Caco-2 (cell line): Measurements from ENCODE around the gene SLX9. TPM values are rescaled to one million over a fixed set of nuclear protein-coding genes. Genes with fewer than 3 reads are reported as not detected.

Experiments
- BruUV-seq: library from RNA; stranded (reverse); fragments of 400-500 nt; replicated peaks from 2 replicates; lab custom pipeline; 2021; lab: Mats Ljungman, UMichigan
- CTCF ChIA-PET: fragments of 300-600 bp; sonication (Branson Sonifier 250); formaldehyde crosslinking; loops from one replicate; lab custom pipeline; 2022; ENCODE audit warnings: antibody characterized with exemption; lab: Charles Lee
- POLR2A ChIA-PET: fragments of 300-600 bp; sonication (Branson Sonifier 250); formaldehyde crosslinking; loops from one replicate; lab custom pipeline; 2022; ENCODE audit warnings: antibody characterized with exemption; lab: Charles Lee
- DNase-seq, 2 experiments: peaks; one replicate each; pipeline versions ENCODE4 v3.0.0 to v3.0.0-alpha.2; 2020 to 2022
- H3K27me3 ChIP-seq: replicated peaks from 2 replicates; pipeline ENCODE4 v1.6.0; 2011; ENCODE audit warnings: low read length; ENCODE audit not compliant: control insufficient read depth, insufficient read depth
- H3K36me3 ChIP-seq: 2 replicates; pipeline ENCODE4 v1.5.1; 2011; ENCODE audit warnings: low read length; ENCODE audit not compliant: control insufficient read depth, insufficient read depth
- H3K4me1 ChIP-seq: fragments of 250-450 bp; sonication (Bioruptor Pico); 2 replicates; pipeline ENCODE4 v1.5.1; 2020; ENCODE audit warnings: mild to moderate bottlenecking
- H3K4me3 ChIP-seq: 2 replicates; pipeline ENCODE4 v1.5.1; 2011; ENCODE audit warnings: low read depth, mild to moderate bottlenecking, control low read depth, low read length
- H3K9me3 ChIP-seq: fragments of 250-450 bp; sonication (Bioruptor Pico); 2 replicates; pipeline ENCODE4 v1.5.1; 2020; ENCODE audit warnings: mild to moderate bottlenecking, moderate library complexity
- H3K27ac Mint-ChIP-seq: one replicate; pipeline ENCODE4 v1.8.0; 2022; ENCODE audit warnings: mixed read lengths; ENCODE audit not compliant: unreplicated experiment
- H3K27me3 Mint-ChIP-seq: one replicate; pipeline ENCODE4 v1.8.0; 2022; ENCODE audit warnings: mixed read lengths; ENCODE audit not compliant: insufficient read depth, unreplicated experiment
- H3K36me3 Mint-ChIP-seq: one replicate; pipeline ENCODE4 v1.8.0; 2022; ENCODE audit warnings: mild to moderate bottlenecking, mixed read lengths; ENCODE audit not compliant: insufficient read depth, unreplicated experiment
- H3K4me1 Mint-ChIP-seq: one replicate; pipeline ENCODE4 v1.8.0; 2022; ENCODE audit warnings: low read depth, mixed read lengths; ENCODE audit not compliant: unreplicated experiment
- H3K4me3 Mint-ChIP-seq: one replicate; pipeline ENCODE4 v1.8.0; 2022; ENCODE audit warnings: mild to moderate bottlenecking, moderate library complexity, mixed read lengths; ENCODE audit not compliant: unreplicated experiment
- H3K9me3 Mint-ChIP-seq: one replicate; pipeline ENCODE4 v1.8.0; 2022; ENCODE audit warnings: mixed read lengths; ENCODE audit not compliant: unreplicated experiment
- CTCF ChIP-seq, 2 experiments: fragments of 200-600 bp in 1 of 2; IDR thresholded peaks; 1 replicate in 1 of 2; 2 replicates in 1 of 2; pipeline versions ENCODE4 v1.5.1 to v1.8.0; 2011 to 2022; ENCODE audit warnings: antibody characterized with exemption in 1 of 2, control low read depth in 1 of 2, inconsistent platforms in 1 of 2, low read depth in 1 of 2, low read length in 1 of 2, mild to moderate bottlenecking in 1 of 2, moderate library complexity in 1 of 2; ENCODE audit not compliant: insufficient read depth in 1 of 2, severe bottlenecking in 1 of 2, unreplicated experiment in 1 of 2
- intact Hi-C: fragments of 100-400 bp; cut with micrococcal nuclease; formaldehyde crosslinking; loops from one replicate; pipeline ENCODE4 v1.10.0; 2022; ENCODE audit not compliant: unreplicated experiment
- total RNA-seq: library from RNA; stranded (reverse); gene quantifications from 2 replicates; pipeline ENCODE4 v1.2.3, GENCODE V29; 2022

Gene SLX9
- total RNA-seq, 1 experiment from 2014 or later, result 62.1 TPM

- no peak overlapping the region for H3K4me3 Mint-ChIP-seq
- H3K9me3 Mint-ChIP-seq, result peaks cover 8% of the 10 kb centered on the region
- intact Hi-C loops, result no loop called here
- Histone ChIP-seq H3K4me1 (no peaks in the 10 kb centered on the region), H3K27me3 (no peaks in the 10 kb centered on the region), H3K9me3 (no peaks in the 10 kb centered on the region), H3K36me3 (no peaks in the 10 kb centered on the region; the same call in none of the 2 replicates), H3K4me3 (no peak overlapping the region)
- H3K4me1 Mint-ChIP-seq, result no peaks in the 10 kb centered on the region
- BruUV-seq, result no TSS peak
- ChIA-PET POLR2A (no interaction called here), CTCF (interaction anchor here (1.8 kb wide), 1 partner anchor 170 kb away, joined by 6 read pairs; no protein-coding TSS in a partner anchor)
- H3K27ac Mint-ChIP-seq, result no peak overlapping the region
- H3K36me3 Mint-ChIP-seq, result peaks cover 57% of the 10 kb centered on the region
- no peak for TF ChIP-seq CTCF (IDR thresholded peaks at IDR 0.05; ENCODE audit: insufficient read depth in 1 of 2, low read depth in 1 of 2, low read length in 1 of 2, severe bottlenecking in 1 of 2, unreplicated experiment in 1 of 2)
- H3K27me3 Mint-ChIP-seq, result no peaks in the 10 kb centered on the region
- DNase-seq, result no peak
Measured at GRCh38 chr21:44967082-44968047, 27.5 kb downstream of the SLX9 start.

DNA sequence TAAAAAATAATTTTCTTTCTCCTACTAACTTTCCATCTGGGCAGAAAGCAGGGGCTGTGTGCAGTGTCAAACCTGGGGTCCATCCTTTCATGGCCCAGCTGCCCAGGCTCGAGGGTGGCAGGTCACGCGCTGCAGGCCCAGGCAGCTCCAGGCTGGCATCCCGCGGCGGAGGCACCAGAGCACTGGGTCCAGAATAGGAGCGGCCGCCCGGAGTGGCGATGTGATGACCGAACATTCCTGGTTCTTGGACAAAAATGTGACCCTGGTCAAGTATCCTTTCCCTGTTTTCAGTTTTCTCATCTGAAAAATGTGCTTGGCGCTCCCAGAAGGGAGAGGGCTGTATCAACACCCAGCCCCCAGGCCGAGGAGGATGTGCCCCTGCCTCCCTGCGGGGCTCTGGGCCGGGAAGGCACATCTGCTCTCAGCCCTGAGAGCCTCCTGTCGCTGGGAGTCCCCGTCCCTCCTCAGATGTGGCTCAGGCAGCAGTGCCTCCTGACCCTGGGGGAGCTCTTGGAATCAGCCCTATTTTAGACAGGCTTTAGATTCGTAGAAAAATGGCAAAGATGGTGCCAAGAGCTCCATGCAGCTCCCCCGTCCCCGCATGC, 29.3 kb downstream of the SLX9 start:
- Histone ChIP-seq H3K27me3 (no peaks in the 10 kb centered on the region), H3K9me3 (no peaks in the 10 kb centered on the region), H3K4me1 (no peaks in the 10 kb centered on the region), H3K4me3 (no peak overlapping the region), H3K36me3 (no peaks in the 10 kb centered on the region; the same call in 1 of the 2 replicates)
- DNase-seq, result no peak
- H3K36me3 Mint-ChIP-seq, result peaks cover 45% of the 10 kb centered on the region
- H3K27ac Mint-ChIP-seq, result no peak overlapping the region
- CTCF ChIA-PET, result interaction anchor here (1.1 kb wide), 1 partner anchor 171 kb away, joined by 3 read pairs; no protein-coding TSS in a partner anchor
- intact Hi-C loops, result no loop called here
- H3K27me3 Mint-ChIP-seq, result no peaks in the 10 kb centered on the region
- TF ChIP-seq CTCF (IDR thresholded peaks at IDR 0.05; ENCODE audit: insufficient read depth in 1 of 2, low read depth in 1 of 2, low read length in 1 of 2, severe bottlenecking in 1 of 2, unreplicated experiment in 1 of 2), result no peak
- H3K4me3 Mint-ChIP-seq, result no peak overlapping the region
- no peaks in the 10 kb centered on the region for H3K4me1 Mint-ChIP-seq
- no TSS peak for BruUV-seq
- POLR2A ChIA-PET, result no interaction called here
- no peaks in the 10 kb centered on the region for H3K9me3 Mint-ChIP-seq
